ENCODE results near the gene HECW1. TPM values are rescaled to one million over a fixed set of nuclear protein-coding genes. Genes with fewer than 3 reads are reported as not detected.
"Not testable (repeated sequence)": the region's sequence is repeated elsewhere in the genome, so short reads cannot be mapped to it uniquely, and the experiment has no call there.

The HECW1 gene
- not detected for total RNA-seq

- intact Hi-C loops (cut with DNase I, micrococcal nuclease): no loop called here
- CTCF ChIA-PET: no interaction called here
- POLR2A ChIA-PET: no interaction called here
- ATAC-seq (no peak), DNase-seq (peak; percentile 10)
- Mint-ChIP-seq H3K27ac (no peak within 1 kb of the TSS), H3K9me3 (ENCODE audit: low read depth) (no peaks in the 10 kb centered on the region), H3K27me3 (peaks cover 57% of the 10 kb centered on the region), H3K36me3 (ENCODE audit: low read depth) (no peaks in the 10 kb centered on the region), H3K4me3 (no peak within 1 kb of the TSS), H3K4me1 (peaks cover 8% of the 10 kb centered on the region)
These were observed at the start of gene HECW1 for GRCh38 chr7:43112459-43112940. TSS of gene HECW1 (plus strand) at chr7:43112647. CDS start at chr7:43243906, 131,259 bp downstream.

GRCh38 chr7:43071604-43072003 is 40.8 kb upstream of the HECW1 start:
- no peak overlapping the region for H3K4me3 Mint-ChIP-seq
- ATAC-seq: peak; percentile 36
- peaks cover 8% of the 10 kb centered on the region for H3K4me1 Mint-ChIP-seq
- no peaks in the 10 kb centered on the region for H3K36me3 Mint-ChIP-seq (ENCODE audit: low read depth)
- ChIA-PET POLR2A (no interaction called here), CTCF (interaction anchor here (0.6 to 1.9 kb wide), 5 partner anchors 18 to 166 kb away, joined by 3 to 5 read pairs (median 3); no protein-coding TSS in a partner anchor)
- peaks cover 20% of the 10 kb centered on the region for H3K27me3 Mint-ChIP-seq
- H3K9me3 Mint-ChIP-seq (ENCODE audit: low read depth): no peaks in the 10 kb centered on the region
- no peak overlapping the region for H3K27ac Mint-ChIP-seq
- intact Hi-C loops (cut with DNase I, micrococcal nuclease): loop anchor here in 1 of 2 experiments (2.0 to 10.0 kb wide), 2 partner anchors 189 to 763 kb away; no protein-coding TSS in a partner anchor
- DNase-seq: peak; percentile 63

- no peak overlapping the region for H3K27ac Mint-ChIP-seq
- no peak for DNase-seq
- no peaks in the 10 kb centered on the region for H3K36me3 Mint-ChIP-seq (ENCODE audit: low read depth)
- no peak overlapping the region for H3K4me3 Mint-ChIP-seq
- ChIA-PET CTCF (interaction anchor here (0.5 to 1.2 kb wide), 2 partner anchors 29 to 231 kb away, joined by 3 read pairs; no protein-coding TSS in a partner anchor), POLR2A (no interaction called here)
- ATAC-seq: no peak
- intact Hi-C loops (cut with DNase I, micrococcal nuclease): loop anchor here in 1 of 2 experiments (2.0 to 10.0 kb wide), 2 partner anchors 188 to 762 kb away; no protein-coding TSS in a partner anchor
- H3K9me3 Mint-ChIP-seq (ENCODE audit: low read depth): no peaks in the 10 kb centered on the region
- H3K27me3 Mint-ChIP-seq: peaks cover 18% of the 10 kb centered on the region
- peaks cover 12% of the 10 kb centered on the region for H3K4me1 Mint-ChIP-seq
These were observed 39.9 kb upstream of the HECW1 start for GRCh38 chr7:43072530-43072929.

- Mint-ChIP-seq H3K27me3 (peaks cover 14% of the 10 kb centered on the region), H3K4me1 (peaks cover 12% of the 10 kb centered on the region)
- POLR2A ChIA-PET; H3K9me3 Mint-ChIP-seq (ENCODE audit: low read depth); ATAC-seq; H3K4me3 Mint-ChIP-seq; H3K36me3 Mint-ChIP-seq (ENCODE audit: low read depth); DNase-seq; H3K27ac Mint-ChIP-seq; CTCF ChIA-PET: not testable (repeated sequence)
- intact Hi-C loops (cut with DNase I, micrococcal nuclease): loop anchor here in 1 of 2 experiments (2.0 to 10.0 kb wide), 2 partner anchors 187 to 761 kb away; no protein-coding TSS in a partner anchor
These were observed 38.6 kb upstream of the HECW1 start for GRCh38 chr7:43073811-43074210.

- ATAC-seq (peak; percentile 89), DNase-seq (peak; percentile 41)
- Mint-ChIP-seq H3K4me1 (peaks cover 12% of the 10 kb centered on the region), H3K9me3 (ENCODE audit: low read depth) (no peaks in the 10 kb centered on the region), H3K27me3 (peaks cover 21% of the 10 kb centered on the region), H3K4me3 (no peak overlapping the region), H3K27ac (no peak overlapping the region), H3K36me3 (ENCODE audit: low read depth) (no peaks in the 10 kb centered on the region)
- intact Hi-C loops (cut with DNase I, micrococcal nuclease): loop anchor here in 1 of 2 experiments (2.0 to 10.0 kb wide), 4 partner anchors 114 to 1194 kb away; no protein-coding TSS in a partner anchor
- POLR2A ChIA-PET: no interaction called here
- CTCF ChIA-PET: interaction anchor here (0.5 to 0.8 kb wide), 2 partner anchors 20 to 135 kb away, joined by 3 read pairs; no protein-coding TSS in a partner anchor
These were observed 36.2 kb upstream of the HECW1 start for GRCh38 chr7:43076189-43076605.

GRCh38 chr7:43076606-43077005 is 35.8 kb upstream of the HECW1 start:
- CTCF ChIA-PET: interaction anchor here (0.8 kb wide), 1 partner anchor 136 kb away, joined by 3 read pairs; no protein-coding TSS in a partner anchor
- intact Hi-C loops (cut with DNase I, micrococcal nuclease): loop anchor here in 1 of 2 experiments (2.0 to 10.0 kb wide), 4 partner anchors 114 to 1194 kb away; no protein-coding TSS in a partner anchor
- ATAC-seq: no peak
- H3K4me3 Mint-ChIP-seq: no peak overlapping the region
- H3K4me1 Mint-ChIP-seq: peaks cover 12% of the 10 kb centered on the region
- H3K9me3 Mint-ChIP-seq (ENCODE audit: low read depth): no peaks in the 10 kb centered on the region
- H3K36me3 Mint-ChIP-seq (ENCODE audit: low read depth): no peaks in the 10 kb centered on the region
- H3K27ac Mint-ChIP-seq: no peak overlapping the region
- no peak for DNase-seq
- peaks cover 23% of the 10 kb centered on the region for H3K27me3 Mint-ChIP-seq
- POLR2A ChIA-PET: no interaction called here

- DNase-seq (no peak), ATAC-seq (no peak)
- Mint-ChIP-seq H3K4me3 (no peak overlapping the region), H3K27me3 (peaks cover 25% of the 10 kb centered on the region), H3K4me1 (peaks cover 12% of the 10 kb centered on the region), H3K9me3 (ENCODE audit: low read depth) (no peaks in the 10 kb centered on the region), H3K27ac (no peak overlapping the region), H3K36me3 (ENCODE audit: low read depth) (no peaks in the 10 kb centered on the region)
- CTCF ChIA-PET: interaction anchor here (0.6 kb wide), 1 partner anchor 147 kb away, joined by 3 read pairs; no protein-coding TSS in a partner anchor
- POLR2A ChIA-PET: no interaction called here
- intact Hi-C loops (cut with DNase I, micrococcal nuclease): loop anchor here in 1 of 2 experiments (2.0 to 10.0 kb wide), 4 partner anchors 115 to 1195 kb away; no protein-coding TSS in a partner anchor
These were observed 35.2 kb upstream of the HECW1 start for GRCh38 chr7:43077285-43077684.

- no peaks in the 10 kb centered on the region for H3K36me3 Mint-ChIP-seq (ENCODE audit: low read depth)
- ChIA-PET POLR2A (no interaction called here), CTCF (interaction anchor here (0.6 kb wide), 1 partner anchor 148 kb away, joined by 3 read pairs; no protein-coding TSS in a partner anchor)
- H3K4me1 Mint-ChIP-seq: peaks cover 12% of the 10 kb centered on the region
- peaks cover 27% of the 10 kb centered on the region for H3K27me3 Mint-ChIP-seq
- no peak overlapping the region for H3K27ac Mint-ChIP-seq
- H3K9me3 Mint-ChIP-seq (ENCODE audit: low read depth): no peaks in the 10 kb centered on the region
- DNase-seq (peak; percentile 21), ATAC-seq (no peak)
- intact Hi-C loops (cut with DNase I, micrococcal nuclease): loop anchor here in 1 of 2 experiments (2.0 to 10.0 kb wide), 4 partner anchors 116 to 1196 kb away; no protein-coding TSS in a partner anchor
- no peak overlapping the region for H3K4me3 Mint-ChIP-seq
These were observed 34.6 kb upstream of the HECW1 start for GRCh38 chr7:43077732-43078391.

GRCh38 chr7:43078794-43079193 is 33.7 kb upstream of the HECW1 start:
- no peak for DNase-seq
- ATAC-seq: no peak
- Mint-ChIP-seq H3K36me3 (ENCODE audit: low read depth) (no peaks in the 10 kb centered on the region), H3K9me3 (ENCODE audit: low read depth) (no peaks in the 10 kb centered on the region), H3K27ac (no peak overlapping the region), H3K27me3 (peaks cover 29% of the 10 kb centered on the region), H3K4me1 (peaks cover 12% of the 10 kb centered on the region), H3K4me3 (no peak overlapping the region)
- CTCF ChIA-PET: interaction anchor here (1.2 kb wide), 1 partner anchor 10 kb away, joined by 3 read pairs; no protein-coding TSS in a partner anchor
- intact Hi-C loops (cut with DNase I, micrococcal nuclease): loop anchor here in 1 of 2 experiments (5.0 to 10.0 kb wide), 3 partner anchors 116 to 1196 kb away; no protein-coding TSS in a partner anchor
- POLR2A ChIA-PET: no interaction called here

GRCh38 chr7:43081603-43082002 is 30.8 kb upstream of the HECW1 start:
- intact Hi-C loops (cut with DNase I, micrococcal nuclease): no loop called here
- ATAC-seq: no peak
- H3K36me3 Mint-ChIP-seq (ENCODE audit: low read depth): no peaks in the 10 kb centered on the region
- no peak overlapping the region for H3K4me3 Mint-ChIP-seq
- ChIA-PET CTCF (no interaction called here), POLR2A (no interaction called here)
- DNase-seq: no peak
- H3K9me3 Mint-ChIP-seq (ENCODE audit: low read depth): no peaks in the 10 kb centered on the region
- H3K27me3 Mint-ChIP-seq: peaks cover 37% of the 10 kb centered on the region
- no peak overlapping the region for H3K27ac Mint-ChIP-seq
- H3K4me1 Mint-ChIP-seq: peaks cover 4% of the 10 kb centered on the region

- DNase-seq (no peak), ATAC-seq (no peak)
- no peak overlapping the region for H3K4me3 Mint-ChIP-seq
- POLR2A ChIA-PET: no interaction called here
- CTCF ChIA-PET: interaction anchor here (0.7 to 0.9 kb wide), 2 partner anchors 13 to 163 kb away, joined by 3 to 4 read pairs; no protein-coding TSS in a partner anchor
- H3K9me3 Mint-ChIP-seq (ENCODE audit: low read depth): peaks cover 2% of the 10 kb centered on the region
- no peak overlapping the region for H3K27ac Mint-ChIP-seq
- no peaks in the 10 kb centered on the region for H3K4me1 Mint-ChIP-seq
- no peaks in the 10 kb centered on the region for H3K36me3 Mint-ChIP-seq (ENCODE audit: low read depth)
- peaks cover 44% of the 10 kb centered on the region for H3K27me3 Mint-ChIP-seq
- intact Hi-C loops (cut with DNase I, micrococcal nuclease): no loop called here
These were observed 29.3 kb upstream of the HECW1 start for GRCh38 chr7:43083106-43083505.
